ENCODE results near the gene EVX2. TPM values are rescaled to one million over a fixed set of nuclear protein-coding genes. Genes with fewer than 3 reads are reported as not detected.

The EVX2 gene
- total and polyA plus RNA-seq, 4 donors, result not detected

GRCh38 chr2:176101842-176102241 is 18.1 kb upstream of the EVX2 start:
- 38% methylated on average over 5 of the region's 5 CpGs for WGBS
- H3K27ac ChIP-seq (ENCODE audit: low read depth in 1 of 2, low read length in 2 of 2), result no peak overlapping the region
- peaks cover 1 to 23% (median 9%) of the 10 kb centered on the region in 4 donors for H3K4me1 ChIP-seq (ENCODE audit: control insufficient read depth in 4 of 4, insufficient read depth in 4 of 4, low read length in 3 of 4)
- H3K27me3 ChIP-seq (ENCODE audit: control insufficient read depth in 4 of 4, insufficient read depth in 4 of 4, low read length in 3 of 4), result peaks cover 22 to 73% (median 37%) of the 10 kb centered on the region in 4 donors
- no peak overlapping the region for H3K9ac ChIP-seq (ENCODE audit: low read depth in 1 of 2, low read length in 2 of 2)
- TF ChIP-seq RXRA (IDR thresholded peaks at IDR 0.05) (no peak), NR2F2 (IDR thresholded peaks at IDR 0.05) (no peak), GABPA (IDR thresholded peaks at IDR 0.05 in 1 of 2, conservative IDR thresholded peaks at IDR 0.05 in 1 of 2) (no peak), MAX (IDR thresholded peaks at IDR 0.05) (no peak), HNF4A (conservative IDR thresholded peaks at IDR 0.05) (no peak), CTCF (IDR thresholded peaks at IDR 0.05; ENCODE audit: low read depth, low read length, missing input control) (no peak), REST (IDR thresholded peaks at IDR 0.05) (no peak), RAD21 (IDR thresholded peaks at IDR 0.05) (no peak), FOXA1 (IDR thresholded peaks at IDR 0.05) (no peak), ATF3 (IDR thresholded peaks at IDR 0.05) (no peak), JUND (IDR thresholded peaks at IDR 0.05) (no peak), YY1 (IDR thresholded peaks at IDR 0.05) (no peak), TAF1 (conservative IDR thresholded peaks at IDR 0.05) (no peak), EGR1 (IDR thresholded peaks at IDR 0.05; ENCODE audit: low read depth in 2 of 2) (no peak), ZBTB33 (IDR thresholded peaks at IDR 0.05) (no peak), FOXA2 (IDR thresholded peaks at IDR 0.05) (no peak), HNF4G (IDR thresholded peaks at IDR 0.05) (no peak)
- DNase-seq (ENCODE audit: low spot score), result no peak
- H3K9me3 ChIP-seq (ENCODE audit: control insufficient read depth in 4 of 4, low read length in 3 of 4), result no peaks in the 10 kb centered on the region
- no peak overlapping the region for H3K4me3 ChIP-seq (ENCODE audit: low read depth in 1 of 3, low read length in 3 of 3)
- no peaks in the 10 kb centered on the region for H3K36me3 ChIP-seq (ENCODE audit: control insufficient read depth in 4 of 4, insufficient read depth in 3 of 4, low read depth in 1 of 4, low read length in 3 of 4)

Data from liver (tissue), 9 donors.